ENCODE data around the gene ATAT1. TPM values are rescaled to one million over a fixed set of nuclear protein-coding genes. Genes with fewer than 3 reads are reported as not detected.

The ATAT1 gene
- polyA plus RNA-seq, 1 donor from 2014 or later: 70.4 TPM

- no peaks in the 10 kb centered on the region for H4K20me1 ChIP-seq (ENCODE audit: insufficient read depth)
- no peak overlapping the region for H3K27ac ChIP-seq (ENCODE audit: low read length)
- H3K4me3 ChIP-seq (ENCODE audit: low read length): no peak overlapping the region
- TF ChIP-seq SMC3 (conservative IDR thresholded peaks at IDR 0.05; ENCODE audit: poor library complexity) (no peak), RAD21 (conservative IDR thresholded peaks at IDR 0.05) (no peak), TAF1 (IDR thresholded peaks at IDR 0.05; ENCODE audit: low read depth) (no peak), EZH2 (IDR thresholded peaks at IDR 0.05; ENCODE audit: borderline replicate concordance, insufficient read depth, low read length, poor library complexity, severe bottlenecking) (no peak), MXI1 (conservative IDR thresholded peaks at IDR 0.05; ENCODE audit: poor library complexity, severe bottlenecking) (no peak), CTCF (IDR thresholded peaks at IDR 0.05; ENCODE audit: poor library complexity, severe bottlenecking) (no peak), REST (IDR thresholded peaks at IDR 0.05; ENCODE audit: borderline replicate concordance) (no peak), EP300 (conservative IDR thresholded peaks at IDR 0.05; ENCODE audit: poor library complexity, severe bottlenecking) (no peak), POLR2AphosphoS5 (IDR thresholded peaks at IDR 0.05) (no peak)
- no peak overlapping the region for H2AFZ ChIP-seq (ENCODE audit: low read depth, low read length)
- no peaks in the 10 kb centered on the region for H3K9me3 ChIP-seq (ENCODE audit: low read length)
- H3K4me2 ChIP-seq (ENCODE audit: low read length): no peak overlapping the region
- no peak overlapping the region for H3K9ac ChIP-seq (ENCODE audit: low read length)
- no peaks in the 10 kb centered on the region for H3F3A ChIP-seq (ENCODE audit: insufficient read depth, low read length, poor library complexity, severe bottlenecking)
- H3K36me3 ChIP-seq (ENCODE audit: insufficient read depth, low read length): peaks cover 8% of the 10 kb centered on the region
- H3K9me2 ChIP-seq (ENCODE audit: insufficient read depth, low read length): no peaks in the 10 kb centered on the region
- no peaks in the 10 kb centered on the region for H3K27me3 ChIP-seq (ENCODE audit: insufficient read depth, low read depth, low read length)
- no peaks in the 10 kb centered on the region for H3K79me2 ChIP-seq (replicated peaks; ENCODE audit: insufficient read depth, low read length)
Measured at GRCh38 chr6:30635834-30636233, 9.2 kb downstream of the ATAT1 start.

GRCh38 chr6:30640481-30640880, 13.8 kb downstream of the ATAT1 start:
- H2AFZ ChIP-seq (ENCODE audit: low read depth, low read length): no peak overlapping the region
- no peak overlapping the region for H3K27ac ChIP-seq (ENCODE audit: low read length)
- no peaks in the 10 kb centered on the region for H3K27me3 ChIP-seq (ENCODE audit: insufficient read depth, low read depth, low read length)
- TF ChIP-seq EZH2 (IDR thresholded peaks at IDR 0.05; ENCODE audit: borderline replicate concordance, insufficient read depth, low read length, poor library complexity, severe bottlenecking): no peak
- TF ChIP-seq POLR2AphosphoS5 (IDR thresholded peaks at IDR 0.05): no peak
- no peak for TF ChIP-seq RAD21 (conservative IDR thresholded peaks at IDR 0.05)
- TF ChIP-seq EP300 (conservative IDR thresholded peaks at IDR 0.05; ENCODE audit: poor library complexity, severe bottlenecking): no peak
- H3K4me3 ChIP-seq (ENCODE audit: low read length): no peak overlapping the region
- peaks cover 8% of the 10 kb centered on the region for H3K36me3 ChIP-seq (ENCODE audit: insufficient read depth, low read length)
- H3K9ac ChIP-seq (ENCODE audit: low read length): no peak overlapping the region
- H3K79me2 ChIP-seq (replicated peaks; ENCODE audit: insufficient read depth, low read length): peaks cover 6% of the 10 kb centered on the region
- H3F3A ChIP-seq (ENCODE audit: insufficient read depth, low read length, poor library complexity, severe bottlenecking): no peaks in the 10 kb centered on the region
- no peaks in the 10 kb centered on the region for H3K9me2 ChIP-seq (ENCODE audit: insufficient read depth, low read length)
- no peaks in the 10 kb centered on the region for H4K20me1 ChIP-seq (ENCODE audit: insufficient read depth)
- H3K4me2 ChIP-seq (ENCODE audit: low read length): no peak overlapping the region
- no peaks in the 10 kb centered on the region for H3K9me3 ChIP-seq (ENCODE audit: low read length)

All from neural cell (in vitro differentiated cells).